ENCODE data around the gene FREY1. TPM values are rescaled to one million over a fixed set of nuclear protein-coding genes. Genes with fewer than 3 reads are reported as not detected.
A peak's percentile ranks its signal among the peaks of the same experiment; 100 is the strongest.

FREY1 gene
- total and polyA plus RNA-seq, 8 donors, result 0.12 to 1.3 (median 0.40) TPM; not detected in 1

GRCh38 chr11:45927332-45927683 is 20.2 kb upstream of the FREY1 start:
- H3K4me1 ChIP-seq, result no peaks in the 10 kb centered on the region
- TF ChIP-seq CTCF (IDR thresholded peaks at IDR 0.05), result no peak
- no peaks in the 10 kb centered on the region for H3K9me3 ChIP-seq
- no peak for FAIRE-seq
- peaks cover 0 to 8% (median 0%) of the 10 kb centered on the region in 3 donors for H3K36me3 ChIP-seq
- peak in 2 of 6 donors; percentile 9 to 68 for DNase-seq
- no peaks in the 10 kb centered on the region for H3K27me3 ChIP-seq
- H3K27ac ChIP-seq, result no peak overlapping the region
- WGBS, 2 donors, result 77 to 87% methylated on average over 15 of the region's 15 CpGs
- ATAC-seq, result no peak
- intact Hi-C loops (cut with DNase I), result no loop called here
- H3K4me3 ChIP-seq, result no peak overlapping the region

GRCh38 chr11:45926536-45927331 is 19.7 kb upstream of the FREY1 start:
- FAIRE-seq, result no peak
- Histone ChIP-seq H3K27me3 (no peaks in the 10 kb centered on the region), H3K4me3 (no peak overlapping the region), H3K4me1 (peaks cover under 1 to 2% (median 1%) of the 10 kb centered on the region in 3 donors), H3K9me3 (no peaks in the 10 kb centered on the region), H3K36me3 (peaks cover 0 to 8% (median 0%) of the 10 kb centered on the region in 3 donors), H3K27ac (no peak overlapping the region)
- no peak for TF ChIP-seq CTCF (IDR thresholded peaks at IDR 0.05)
- 88 to 90% methylated on average over 12 of the region's 12 CpGs for WGBS, 2 donors
- no peak for ATAC-seq
- DNase-seq, result peak in 2 of 6 donors; percentile 9 to 46
- intact Hi-C loops (cut with DNase I), result no loop called here

GRCh38 chr11:45926001-45926401 is 18.9 kb upstream of the FREY1 start:
- peak in 2 of 6 donors; percentile 9 to 75 for DNase-seq
- no peak overlapping the region for H3K4me3 ChIP-seq
- H3K27me3 ChIP-seq, result no peaks in the 10 kb centered on the region
- H3K9me3 ChIP-seq, result no peaks in the 10 kb centered on the region
- H3K36me3 ChIP-seq, result peaks cover 0 to 8% (median 0%) of the 10 kb centered on the region in 3 donors
- FAIRE-seq, result no peak
- H3K27ac ChIP-seq, result no peak overlapping the region
- peaks cover 8 to 9% (median 8%) of the 10 kb centered on the region in 3 donors for H3K4me1 ChIP-seq
- WGBS, 2 donors, result 82 to 89% methylated on average over 12 of the region's 12 CpGs
- intact Hi-C loops (cut with DNase I), result no loop called here
- ATAC-seq, result no peak
- no peak for TF ChIP-seq CTCF (IDR thresholded peaks at IDR 0.05)

- Histone ChIP-seq H3K27me3 (no peaks in the 10 kb centered on the region), H3K4me3 (no peak overlapping the region), H3K36me3 (peaks cover 0 to 8% (median 0%) of the 10 kb centered on the region in 3 donors), H3K27ac (no peak overlapping the region), H3K4me1 (peaks cover 10 to 12% (median 11%) of the 10 kb centered on the region in 3 donors), H3K9me3 (no peaks in the 10 kb centered on the region)
- TF ChIP-seq CTCF (IDR thresholded peaks at IDR 0.05), result no peak
- intact Hi-C loops (cut with DNase I), result no loop called here
- ATAC-seq (no peak), DNase-seq (no peak), FAIRE-seq (no peak)
- WGBS, 2 donors, result 85% methylated on average over 3 of the region's 3 CpGs
Observed at GRCh38 chr11:45925550-45925949, 18.5 kb upstream of the FREY1 start.

- DNase-seq (no peak), ATAC-seq (no peak), FAIRE-seq (no peak)
- no peak for TF ChIP-seq CTCF (IDR thresholded peaks at IDR 0.05)
- H3K27ac ChIP-seq, result no peak overlapping the region
- intact Hi-C loops (cut with DNase I), result no loop called here
- 92 to 93% methylated on average over 6 of the region's 6 CpGs for WGBS, 2 donors
- H3K4me3 ChIP-seq, result no peak overlapping the region
- H3K4me1 ChIP-seq, result peaks cover 10 to 12% (median 11%) of the 10 kb centered on the region in 3 donors
- H3K9me3 ChIP-seq, result no peaks in the 10 kb centered on the region
- no peaks in the 10 kb centered on the region for H3K27me3 ChIP-seq
- peaks cover 0 to 8% (median 0%) of the 10 kb centered on the region in 3 donors for H3K36me3 ChIP-seq
Observed at GRCh38 chr11:45924927-45925326, 17.9 kb upstream of the FREY1 start.
